ENCODE data around the gene IFITM2.
"Not testable (repeated sequence)": the region's sequence is repeated elsewhere in the genome, so short reads cannot be mapped to it uniquely, and the experiment has no call there.

Gene IFITM2

GRCh38 chr11:304915-305843 is 2.4 kb upstream of the IFITM2 start:
- Histone ChIP-seq H3K27ac (ENCODE audit: low read depth, low read length, severe bottlenecking) (no peak overlapping the region), H3K4me3 (ENCODE audit: extremely low read depth, insufficient read depth, low read length, poor library complexity, severe bottlenecking) (no peak overlapping the region), H3K4me1 (ENCODE audit: control insufficient read depth, insufficient read depth, low read length, poor library complexity, severe bottlenecking) (peaks cover 13% of the 10 kb centered on the region), H3K9me3 (ENCODE audit: control insufficient read depth, low read length) (no peaks in the 10 kb centered on the region), H3K36me3 (ENCODE audit: control insufficient read depth, insufficient read depth, low read length) (no peaks in the 10 kb centered on the region)
- WGBS, 2 experiments (ENCODE audit: insufficient coverage in 2 of 2), result 39 to 42% methylated on average over 7 to 13 of the region's 19 CpGs

- no peak overlapping the region for H3K27ac ChIP-seq (ENCODE audit: low read depth, low read length, severe bottlenecking)
These were observed 1.8 kb upstream of the IFITM2 start for GRCh38 chr11:305844-306211.

GRCh38 chr11:306645-307371 is 808 bp upstream of the IFITM2 start:
- no peaks in the 10 kb centered on the region for H3K36me3 ChIP-seq (ENCODE audit: control insufficient read depth, insufficient read depth, low read length)
- no peak overlapping the region for H3K27ac ChIP-seq (ENCODE audit: low read depth, low read length, severe bottlenecking)
- peaks cover 16% of the 10 kb centered on the region for H3K4me1 ChIP-seq (ENCODE audit: control insufficient read depth, insufficient read depth, low read length, poor library complexity, severe bottlenecking)
- no peak overlapping the region for H3K4me3 ChIP-seq (ENCODE audit: extremely low read depth, insufficient read depth, low read length, poor library complexity, severe bottlenecking)
- no peaks in the 10 kb centered on the region for H3K9me3 ChIP-seq (ENCODE audit: control insufficient read depth, low read length)
- WGBS, 2 experiments (ENCODE audit: insufficient coverage in 2 of 2), result 92 to 96% methylated on average over 14 to 15 of the region's 17 CpGs

More at GRCh38 chr11:305844-306211, 1.8 kb upstream of the IFITM2 start:
- Histone ChIP-seq H3K4me1 (ENCODE audit: control insufficient read depth, insufficient read depth, low read length, poor library complexity, severe bottlenecking) (peaks cover 13% of the 10 kb centered on the region), H3K4me3 (ENCODE audit: extremely low read depth, insufficient read depth, low read length, poor library complexity, severe bottlenecking) (no peak overlapping the region), H3K9me3 (ENCODE audit: control insufficient read depth, low read length) (no peaks in the 10 kb centered on the region), H3K36me3 (ENCODE audit: control insufficient read depth, insufficient read depth, low read length) (no peaks in the 10 kb centered on the region)
- whole genome bisulfite sequencing, 2 experiments (ENCODE audit: insufficient coverage in 2 of 2), result 80% methylated on average over 10 of the region's 10 CpGs

GRCh38 chr11:308740-309665 is 1.4 kb downstream of the IFITM2 start:
- H3K4me3 ChIP-seq (ENCODE audit: extremely low read depth, insufficient read depth, low read length, poor library complexity, severe bottlenecking); H3K36me3 ChIP-seq (ENCODE audit: control insufficient read depth, insufficient read depth, low read length); H3K9me3 ChIP-seq (ENCODE audit: control insufficient read depth, low read length); H3K27ac ChIP-seq (ENCODE audit: low read depth, low read length, severe bottlenecking): not testable (repeated sequence)
- 78 to 81% methylated on average over 11 to 16 of the region's 24 CpGs for WGBS, 2 experiments (ENCODE audit: insufficient coverage in 2 of 2)
- peaks cover 33% of the 10 kb centered on the region for H3K4me1 ChIP-seq (ENCODE audit: control insufficient read depth, insufficient read depth, low read length, poor library complexity, severe bottlenecking)

- Histone ChIP-seq H3K4me1 (ENCODE audit: control insufficient read depth, insufficient read depth, low read length, poor library complexity, severe bottlenecking) (peaks cover 39% of the 10 kb centered on the region), H3K4me3 (ENCODE audit: extremely low read depth, insufficient read depth, low read length, poor library complexity, severe bottlenecking) (peak overlapping the region; percentile 3)
- not testable (repeated sequence) for H3K36me3 ChIP-seq (ENCODE audit: control insufficient read depth, insufficient read depth, low read length); H3K9me3 ChIP-seq (ENCODE audit: control insufficient read depth, low read length); H3K27ac ChIP-seq (ENCODE audit: low read depth, low read length, severe bottlenecking)
- 20 to 45% methylated on average over 2 to 3 of the region's 18 CpGs for WGBS, 2 experiments (ENCODE audit: insufficient coverage in 2 of 2)
These were observed 2.5 kb downstream of the IFITM2 start for GRCh38 chr11:309979-310572.

- not testable (repeated sequence) for H3K4me3 ChIP-seq (ENCODE audit: extremely low read depth, insufficient read depth, low read length, poor library complexity, severe bottlenecking)
- peaks cover 40% of the 10 kb centered on the region for H3K4me1 ChIP-seq (ENCODE audit: control insufficient read depth, insufficient read depth, low read length, poor library complexity, severe bottlenecking)
These were observed 3.6 kb downstream of the IFITM2 start for GRCh38 chr11:311013-311748.

GRCh38 chr11:312092-312816 is 4.6 kb downstream of the IFITM2 start:
- 41 to 56% methylated on average over 3 to 6 of the region's 14 CpGs for WGBS, 2 experiments (ENCODE audit: insufficient coverage in 2 of 2)
- no peak overlapping the region for H3K27ac ChIP-seq (ENCODE audit: low read depth, low read length, severe bottlenecking)
- H3K4me1 ChIP-seq (ENCODE audit: control insufficient read depth, insufficient read depth, low read length, poor library complexity, severe bottlenecking), result peaks cover 41% of the 10 kb centered on the region
- no peaks in the 10 kb centered on the region for H3K36me3 ChIP-seq (ENCODE audit: control insufficient read depth, insufficient read depth, low read length)
- no peaks in the 10 kb centered on the region for H3K9me3 ChIP-seq (ENCODE audit: control insufficient read depth, low read length)
- no peak overlapping the region for H3K4me3 ChIP-seq (ENCODE audit: extremely low read depth, insufficient read depth, low read length, poor library complexity, severe bottlenecking)

More at GRCh38 chr11:311013-311748, 3.6 kb downstream of the IFITM2 start:
- WGBS, 2 experiments (ENCODE audit: insufficient coverage in 2 of 2), result 33% methylated on average over 3 of the region's 71 CpGs; no CpG with 5 or more reads in 1 of the 2 experiments
- H3K9me3 ChIP-seq (ENCODE audit: control insufficient read depth, low read length); H3K36me3 ChIP-seq (ENCODE audit: control insufficient read depth, insufficient read depth, low read length); H3K27ac ChIP-seq (ENCODE audit: low read depth, low read length, severe bottlenecking): not testable (repeated sequence)

GRCh38 chr11:313304-313786 is 5.7 kb downstream of the IFITM2 start:
- H3K4me1 ChIP-seq (ENCODE audit: control insufficient read depth, insufficient read depth, low read length, poor library complexity, severe bottlenecking), result peaks cover 36% of the 10 kb centered on the region
- H3K27ac ChIP-seq (ENCODE audit: low read depth, low read length, severe bottlenecking), result peak overlapping the region; percentile 43
- no peak overlapping the region for H3K4me3 ChIP-seq (ENCODE audit: extremely low read depth, insufficient read depth, low read length, poor library complexity, severe bottlenecking)
- H3K9me3 ChIP-seq (ENCODE audit: control insufficient read depth, low read length), result no peaks in the 10 kb centered on the region
- H3K36me3 ChIP-seq (ENCODE audit: control insufficient read depth, insufficient read depth, low read length), result no peaks in the 10 kb centered on the region
- WGBS, 2 experiments (ENCODE audit: insufficient coverage in 2 of 2), result 32 to 47% methylated on average over 8 of the region's 8 CpGs

All from mesodermal cell (in vitro differentiated cells).